ENCODE results near the gene KCTD10.

The KCTD10 gene

DNA sequence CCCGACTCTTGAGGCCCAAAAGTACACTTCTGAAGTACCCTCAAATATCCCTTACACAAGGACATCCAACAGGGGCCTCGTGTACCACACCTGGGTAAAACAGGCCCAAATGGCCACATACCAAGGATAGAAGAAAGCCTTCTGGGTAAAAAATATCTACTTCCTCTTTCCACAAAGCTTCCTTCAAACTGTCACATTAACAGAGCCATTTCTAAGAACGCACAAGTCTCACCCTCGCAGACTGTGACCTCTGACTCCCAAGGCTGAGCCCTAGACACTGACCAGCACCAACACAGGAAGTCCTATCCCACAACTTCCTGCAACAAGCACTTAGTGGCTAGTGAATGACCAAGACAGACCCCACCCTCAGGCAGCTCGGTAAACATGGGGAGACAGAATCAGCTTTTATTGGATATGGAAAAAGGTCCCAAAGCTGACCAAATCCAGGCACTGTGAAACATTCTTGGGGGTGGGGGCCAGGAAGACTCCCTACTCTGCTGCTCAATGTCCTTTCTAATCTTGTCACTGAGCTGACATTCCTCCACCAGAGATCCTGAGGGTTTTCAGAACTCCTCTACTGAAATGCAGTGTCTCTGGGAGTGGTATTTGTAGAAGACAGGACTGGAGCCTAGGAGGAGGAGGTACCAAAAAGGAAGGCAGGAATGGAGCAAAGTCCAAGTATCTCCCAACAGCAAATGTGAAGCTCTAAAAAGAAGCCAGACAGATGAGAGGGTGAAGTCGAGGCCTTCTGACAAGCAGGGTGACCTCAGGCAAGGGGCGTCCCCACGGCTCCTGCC lies 15.9 kb downstream of the KCTD10 start:
- no peak for TF ChIP-seq EZH2phosphoT487 (IDR thresholded peaks at IDR 0.05; ENCODE audit: borderline replicate concordance)
- TF ChIP-seq, protein P1, sequence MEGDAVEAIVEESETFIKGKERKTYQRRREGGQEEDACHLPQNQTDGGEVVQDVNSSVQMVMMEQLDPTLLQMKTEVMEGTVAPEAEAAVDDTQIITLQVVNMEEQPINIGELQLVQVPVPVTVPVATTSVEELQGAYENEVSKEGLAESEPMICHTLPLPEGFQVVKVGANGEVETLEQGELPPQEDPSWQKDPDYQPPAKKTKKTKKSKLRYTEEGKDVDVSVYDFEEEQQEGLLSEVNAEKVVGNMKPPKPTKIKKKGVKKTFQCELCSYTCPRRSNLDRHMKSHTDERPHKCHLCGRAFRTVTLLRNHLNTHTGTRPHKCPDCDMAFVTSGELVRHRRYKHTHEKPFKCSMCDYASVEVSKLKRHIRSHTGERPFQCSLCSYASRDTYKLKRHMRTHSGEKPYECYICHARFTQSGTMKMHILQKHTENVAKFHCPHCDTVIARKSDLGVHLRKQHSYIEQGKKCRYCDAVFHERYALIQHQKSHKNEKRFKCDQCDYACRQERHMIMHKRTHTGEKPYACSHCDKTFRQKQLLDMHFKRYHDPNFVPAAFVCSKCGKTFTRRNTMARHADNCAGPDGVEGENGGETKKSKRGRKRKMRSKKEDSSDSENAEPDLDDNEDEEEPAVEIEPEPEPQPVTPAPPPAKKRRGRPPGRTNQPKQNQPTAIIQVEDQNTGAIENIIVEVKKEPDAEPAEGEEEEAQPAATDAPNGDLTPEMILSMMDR (conservative IDR thresholded peaks at IDR 0.05; ENCODE audit: low read length): no peak
- H3K4me3 ChIP-seq (ENCODE audit: low read length, poor library complexity, severe bottlenecking): no peak overlapping the region
- H3K4me2 ChIP-seq (ENCODE audit: low read depth, low read length, poor library complexity, severe bottlenecking): peak overlapping the region; percentile 19
- H3K9me3 ChIP-seq (ENCODE audit: insufficient read depth, low read depth, low read length): no peaks in the 10 kb centered on the region
- H3K9me2 ChIP-seq (replicated peaks; ENCODE audit: low read depth, low read length): no peaks in the 10 kb centered on the region
- peaks cover 3% of the 10 kb centered on the region for H3K4me1 ChIP-seq (ENCODE audit: insufficient read depth, low read length, poor library complexity, severe bottlenecking)
- peaks cover 48% of the 10 kb centered on the region; the same call in 1 of the 2 replicates for H3K36me3 ChIP-seq (ENCODE audit: insufficient read depth, low read length)
- H3F3A ChIP-seq (ENCODE audit: low read depth): no peaks in the 10 kb centered on the region
- H3K79me2 ChIP-seq (ENCODE audit: insufficient read depth, low read length): peaks cover 37% of the 10 kb centered on the region; the same call in 1 of the 2 replicates
- H3K9ac ChIP-seq (ENCODE audit: low read depth, low read length, poor library complexity, severe bottlenecking): no peak overlapping the region
- peaks cover 17% of the 10 kb centered on the region for H4K20me1 ChIP-seq (ENCODE audit: insufficient read depth, low read length, poor library complexity, severe bottlenecking)
- H3K27me3 ChIP-seq (ENCODE audit: insufficient read depth, low read length, poor library complexity, severe bottlenecking): no peaks in the 10 kb centered on the region
- no peak overlapping the region for H2AFZ ChIP-seq (ENCODE audit: low read length)

DNA sequence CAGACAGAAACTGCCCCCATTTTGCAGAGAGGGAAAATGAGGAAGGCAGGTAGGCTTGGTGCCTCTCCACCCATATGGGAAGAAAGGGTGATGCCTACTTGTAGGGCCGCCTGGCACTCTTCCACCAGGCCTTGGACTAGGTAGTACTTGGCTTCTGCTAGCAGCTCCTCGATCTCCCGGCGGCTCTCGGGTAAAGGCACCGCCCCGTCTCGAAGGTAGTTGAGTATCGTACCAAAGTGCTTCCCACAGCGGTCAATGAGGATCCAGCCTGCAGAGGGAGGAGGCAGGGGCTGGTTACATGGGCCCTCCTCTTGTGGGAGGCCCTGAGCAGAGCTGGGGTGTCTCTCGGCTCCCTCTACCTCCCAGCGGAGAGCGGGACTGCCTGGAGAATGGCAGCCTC lies 16.6 kb downstream of the KCTD10 start:
- TF ChIP-seq, protein P1 (conservative IDR thresholded peaks at IDR 0.05; ENCODE audit: low read length): no peak
- no peak for TF ChIP-seq EZH2phosphoT487 (IDR thresholded peaks at IDR 0.05; ENCODE audit: borderline replicate concordance)
- Histone ChIP-seq H3K36me3 (ENCODE audit: insufficient read depth, low read length) (peaks cover 49% of the 10 kb centered on the region; the same call in 1 of the 2 replicates), H3K9me2 (replicated peaks; ENCODE audit: low read depth, low read length) (no peaks in the 10 kb centered on the region), H3K4me3 (ENCODE audit: low read length, poor library complexity, severe bottlenecking) (no peak overlapping the region), H3K9ac (ENCODE audit: low read depth, low read length, poor library complexity, severe bottlenecking) (no peak overlapping the region), H3F3A (ENCODE audit: low read depth) (no peaks in the 10 kb centered on the region), H3K4me2 (ENCODE audit: low read depth, low read length, poor library complexity, severe bottlenecking) (no peak overlapping the region), H3K27me3 (ENCODE audit: insufficient read depth, low read length, poor library complexity, severe bottlenecking) (no peaks in the 10 kb centered on the region), H3K79me2 (ENCODE audit: insufficient read depth, low read length) (peaks cover 30% of the 10 kb centered on the region; the same call in 1 of the 2 replicates), H4K20me1 (ENCODE audit: insufficient read depth, low read length, poor library complexity, severe bottlenecking) (peaks cover 10% of the 10 kb centered on the region), H3K9me3 (ENCODE audit: insufficient read depth, low read depth, low read length) (no peaks in the 10 kb centered on the region), H2AFZ (ENCODE audit: low read length) (no peak overlapping the region), H3K4me1 (ENCODE audit: insufficient read depth, low read length, poor library complexity, severe bottlenecking) (peaks cover 3% of the 10 kb centered on the region)

GRCh38 chr12:109459247-109459646 lies 17.9 kb downstream of the KCTD10 start:
- no peak for TF ChIP-seq EZH2phosphoT487 (IDR thresholded peaks at IDR 0.05; ENCODE audit: borderline replicate concordance)
- TF ChIP-seq, protein P1 (conservative IDR thresholded peaks at IDR 0.05; ENCODE audit: low read length): no peak
- H3K36me3 ChIP-seq (ENCODE audit: insufficient read depth, low read length): peaks cover 62% of the 10 kb centered on the region; the same call in 1 of the 2 replicates
- H3K9me3 ChIP-seq (ENCODE audit: insufficient read depth, low read depth, low read length): no peaks in the 10 kb centered on the region
- H3K4me3 ChIP-seq (ENCODE audit: low read length, poor library complexity, severe bottlenecking): no peak overlapping the region
- no peaks in the 10 kb centered on the region for H3K9me2 ChIP-seq (replicated peaks; ENCODE audit: low read depth, low read length)
- peaks cover 30% of the 10 kb centered on the region; the same call in 1 of the 2 replicates for H3K79me2 ChIP-seq (ENCODE audit: insufficient read depth, low read length)
- no peak overlapping the region for H3K4me2 ChIP-seq (ENCODE audit: low read depth, low read length, poor library complexity, severe bottlenecking)
- no peak overlapping the region for H2AFZ ChIP-seq (ENCODE audit: low read length)
- no peaks in the 10 kb centered on the region for H3F3A ChIP-seq (ENCODE audit: low read depth)
- peaks cover 3% of the 10 kb centered on the region for H3K4me1 ChIP-seq (ENCODE audit: insufficient read depth, low read length, poor library complexity, severe bottlenecking)
- H3K9ac ChIP-seq (ENCODE audit: low read depth, low read length, poor library complexity, severe bottlenecking): no peak overlapping the region
- peaks cover 8% of the 10 kb centered on the region for H4K20me1 ChIP-seq (ENCODE audit: insufficient read depth, low read length, poor library complexity, severe bottlenecking)
- no peaks in the 10 kb centered on the region for H3K27me3 ChIP-seq (ENCODE audit: insufficient read depth, low read length, poor library complexity, severe bottlenecking)
